Heart right ventricle (tissue), 16 donors: Measurements from ENCODE around the gene DDRGK1. TPM values are rescaled to one million over a fixed set of nuclear protein-coding genes. Genes with fewer than 3 reads are reported as not detected.

Experiments
- ATAC-seq, 8 donors: fragments of 200-7000 bp; cut with Tn5 transposase; one replicate each; pipeline ENCODE4 v1.9.1; 2020; ENCODE audit warnings: mild to moderate bottlenecking in 8 of 8, moderate library complexity in 8 of 8, moderate number of reproducible peaks in 1 of 8
- DNase-seq, 2 donors: peaks; one replicate each; pipeline ENCODE4 v3.0.0-alpha.2; 2020
- H3K27ac ChIP-seq, 10 donors: fragments of 200-600 bp; sonication (generic) in 2 of 10; one replicate each; pipeline versions ENCODE4 v1.5.0 to v1.8.0; 2020 to 2022; ENCODE audit warnings: mild to moderate bottlenecking in 3 of 10
- H3K27me3 ChIP-seq, 7 donors: fragments of 200-600 bp; one replicate each; pipeline ENCODE4 v1.8.0; 2021 to 2022; ENCODE audit warnings: mild to moderate bottlenecking in 2 of 7
- H3K36me3 ChIP-seq, 9 donors: fragments of 200-600 bp; sonication (generic) in 1 of 9; one replicate each; pipeline versions ENCODE4 v1.5.0 to v1.8.0; 2020 to 2022; ENCODE audit warnings: mild to moderate bottlenecking in 2 of 9
- H3K4me1 ChIP-seq, 9 donors: fragments of 200-600 bp; sonication (generic) in 1 of 9; one replicate each; pipeline versions ENCODE4 v1.5.0 to v1.8.0; 2020 to 2022; ENCODE audit warnings: mild to moderate bottlenecking in 4 of 9
- H3K4me3 ChIP-seq, 10 donors: fragments of 200-600 bp; sonication (generic) in 2 of 10; one replicate each; pipeline versions ENCODE4 v1.5.0 to v1.8.0; 2020 to 2022; ENCODE audit warnings: mild to moderate bottlenecking in 7 of 10, moderate library complexity in 2 of 10
- H3K9me3 ChIP-seq, 11 donors: fragments of 200-600 bp in 10 of 11; sonication (generic) in 2 of 11; one replicate each; pipeline versions ENCODE4 v1.5.0 to v1.8.0; 2013 to 2022; ENCODE audit warnings: mild to moderate bottlenecking in 2 of 11, control low read depth in 1 of 11, moderate library complexity in 1 of 11
- WGBS, 2 donors: extraction: QIAGEN DNeasy Blood & Tissue Kit; methylation state at CpG; one replicate each; pipeline ENCODE4 v1.1.7; 2013; ENCODE audit warnings: inconsistent platforms in 1 of 2; 5-methylcytosine and 5-hydroxymethylcytosine counted together
- intact Hi-C, 10 donors: fragments of 100-400 bp; cut with DNase I; formaldehyde crosslinking; loops; one replicate each; pipeline versions ENCODE4 v1.11.1 to v1.14.2; 2022
- polyA plus RNA-seq, 2 donors: library from polyadenylated mRNA; stranded (reverse); fragments of 200-250 nt; gene quantifications; one replicate each; pipeline ENCODE4 v1.2.3, GENCODE V29; 2013
- total RNA-seq, 10 donors: library from RNA; stranded (reverse); fragmentation: NEBNext Ultra II Directional in 3 of 10; extraction: Animal tissue kit (Norgen Biotek cat#: 25700) in 3 of 10; gene quantifications; one replicate each; pipeline versions ENCODE4 v1.2.1 to v1.2.4, GENCODE V29; 2021 to 2023
- TF ChIP-seq, protein P1 (sequence below), 9 donors: fragments of 200-600 bp; sonication (generic) in 2 of 9; IDR thresholded peaks; one replicate each; pipeline versions ENCODE4 v1.5.0 to v1.8.0; 2021 to 2022; ENCODE audit warnings: antibody characterized with exemption in 9 of 9, mild to moderate bottlenecking in 5 of 9, moderate library complexity in 1 of 9
- donor health status: Arrhythmogenic right ventricular cardiomyopathy.
- donor health status: ischemic (EF 13 %, LVEDD 7.1; RV severe dilation, severe dysfunction).
- donor health status: healthy with polysubstance abuse.
- donor health status: DM: no; HTN: yes; CAD: no.
- donor health status: DM: no; HTN: no; CAD: no.
- donor health status: ischemic (EF 25% LVEDD 6.9; RV normal size, moderate dysfunction).
- donor health status: ischemic (EF 25% LVEDD 5.7; RV mildly dilated, moderate dysfunction).
- donor health status: healthy.
- donor health status: DM: yes; HTN: yes; CAD: no.
- donor health status: Ischemic cardiomyopathy.
- donor health status: ischemic (EF 35%, LVEDD 5.7; RV mildly dilated, moderate dysfunction).
- donor health status: nonischemic (EF 11% LVEDD 7.7; RV severe dilation, severe dysfunction).
- donor health status: DM: yes; HTN: yes; CAD: no.
- donor health status: PGD.
- donor health status: ischemic (EF 29% LVEDD 5.4; RV normal size, mild dysfunction).
- donor health status: nonischemic (EF 23%, LVEDD 6.1; RV moderate dilation, normal function).

The DDRGK1 gene
- total and polyA plus RNA-seq, 12 donors = 25.2 to 77.1 (median 30.9) TPM

- intact Hi-C loops = no loop called here
- ATAC-seq (no peak), DNase-seq (no peak)
- H3K27ac ChIP-seq = no peak overlapping the region
- H3K4me3 ChIP-seq = peak overlapping the region in 5 of 10 donors; percentile 61 to 80 (median 74)
- H3K9me3 ChIP-seq = no peaks in the 10 kb centered on the region
- peaks cover 9 to 26% (median 22%) of the 10 kb centered on the region in 9 donors for H3K4me1 ChIP-seq
- no peaks in the 10 kb centered on the region for H3K36me3 ChIP-seq
- TF ChIP-seq, protein P1, sequence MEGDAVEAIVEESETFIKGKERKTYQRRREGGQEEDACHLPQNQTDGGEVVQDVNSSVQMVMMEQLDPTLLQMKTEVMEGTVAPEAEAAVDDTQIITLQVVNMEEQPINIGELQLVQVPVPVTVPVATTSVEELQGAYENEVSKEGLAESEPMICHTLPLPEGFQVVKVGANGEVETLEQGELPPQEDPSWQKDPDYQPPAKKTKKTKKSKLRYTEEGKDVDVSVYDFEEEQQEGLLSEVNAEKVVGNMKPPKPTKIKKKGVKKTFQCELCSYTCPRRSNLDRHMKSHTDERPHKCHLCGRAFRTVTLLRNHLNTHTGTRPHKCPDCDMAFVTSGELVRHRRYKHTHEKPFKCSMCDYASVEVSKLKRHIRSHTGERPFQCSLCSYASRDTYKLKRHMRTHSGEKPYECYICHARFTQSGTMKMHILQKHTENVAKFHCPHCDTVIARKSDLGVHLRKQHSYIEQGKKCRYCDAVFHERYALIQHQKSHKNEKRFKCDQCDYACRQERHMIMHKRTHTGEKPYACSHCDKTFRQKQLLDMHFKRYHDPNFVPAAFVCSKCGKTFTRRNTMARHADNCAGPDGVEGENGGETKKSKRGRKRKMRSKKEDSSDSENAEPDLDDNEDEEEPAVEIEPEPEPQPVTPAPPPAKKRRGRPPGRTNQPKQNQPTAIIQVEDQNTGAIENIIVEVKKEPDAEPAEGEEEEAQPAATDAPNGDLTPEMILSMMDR (IDR thresholded peaks at IDR 0.05) = no peak
- WGBS, 2 donors = 59 to 62% methylated on average over 25 of the region's 25 CpGs
- peaks cover 18 to 70% (median 50%) of the 10 kb centered on the region in 7 donors for H3K27me3 ChIP-seq
Observed at GRCh38 chr20:3237011-3237957, 32.8 kb upstream of the DDRGK1 start.

DNA sequence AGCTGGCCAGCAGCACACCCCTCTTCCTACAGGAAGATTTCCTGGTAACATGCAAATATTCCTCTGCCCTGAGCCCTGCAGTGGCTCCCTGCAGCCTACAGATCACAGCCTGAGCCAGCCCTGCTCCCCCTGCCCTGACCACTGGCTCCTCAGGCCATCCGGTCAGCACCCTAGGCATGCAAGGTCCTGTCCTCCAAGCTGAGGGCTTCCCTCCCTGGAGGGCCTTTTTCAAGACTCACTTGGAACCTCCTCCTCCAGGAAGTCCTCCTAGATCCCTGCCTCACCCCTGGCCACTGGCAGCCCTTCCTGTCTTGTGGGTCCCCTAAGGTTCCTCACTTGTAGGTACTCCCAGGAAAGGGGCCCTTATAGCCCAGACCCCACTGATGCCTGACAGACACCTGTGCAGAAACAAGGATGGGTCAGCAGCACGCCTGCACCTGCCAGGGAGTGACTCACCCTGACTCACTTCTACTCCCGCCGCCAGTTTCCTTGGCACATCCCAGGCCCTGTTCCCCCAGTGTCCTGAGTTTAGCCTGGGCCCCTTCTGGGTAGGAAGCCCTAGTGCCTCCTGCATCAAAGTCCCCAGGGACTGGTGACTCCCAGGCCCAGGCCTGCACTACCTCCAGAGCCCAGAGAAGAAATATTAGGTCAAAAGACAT is 31.3 kb upstream of the DDRGK1 start:
- DNase-seq = no peak
- no peak for ATAC-seq
- no peaks in the 10 kb centered on the region for H3K36me3 ChIP-seq
- WGBS, 2 donors = 86 to 91% methylated on average over 4 of the region's 4 CpGs
- TF ChIP-seq, protein P1 (IDR thresholded peaks at IDR 0.05) = no peak
- H3K4me3 ChIP-seq = no peak overlapping the region
- no peak overlapping the region for H3K27ac ChIP-seq
- peaks cover 18 to 55% (median 49%) of the 10 kb centered on the region in 7 donors for H3K27me3 ChIP-seq
- H3K9me3 ChIP-seq = no peaks in the 10 kb centered on the region
- peaks cover 9 to 26% (median 22%) of the 10 kb centered on the region in 9 donors for H3K4me1 ChIP-seq
- intact Hi-C loops = no loop called here

DNA sequence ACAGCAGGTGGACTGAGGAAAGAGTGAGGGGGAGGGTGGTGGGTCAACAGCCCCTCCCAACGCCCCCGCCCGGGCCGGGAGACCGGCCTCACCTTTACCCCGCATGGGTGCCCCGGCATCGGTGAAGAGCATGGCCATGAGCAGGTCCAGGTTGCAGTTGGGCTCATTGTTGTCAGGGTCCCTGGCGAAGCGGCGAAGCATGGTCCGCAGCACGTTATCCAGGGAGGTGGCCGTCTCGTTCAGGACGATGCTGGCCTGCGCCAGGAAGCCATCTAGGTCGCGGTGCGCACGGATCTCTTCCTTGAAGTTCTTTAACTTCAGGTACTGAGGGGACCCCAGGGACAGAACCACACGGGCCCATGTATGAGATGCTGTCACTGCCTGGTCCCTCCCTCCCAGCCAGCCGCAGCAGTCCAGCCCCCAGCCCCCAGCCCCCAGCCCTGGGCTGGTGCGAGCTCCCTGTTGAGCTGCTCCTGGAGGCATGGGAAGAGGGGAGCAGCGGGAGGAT is 29.6 kb upstream of the DDRGK1 start:
- Histone ChIP-seq H3K4me3 (no peak overlapping the region), H3K36me3 (no peaks in the 10 kb centered on the region), H3K27ac (no peak overlapping the region), H3K9me3 (no peaks in the 10 kb centered on the region), H3K4me1 (peaks cover 2 to 15% (median 12%) of the 10 kb centered on the region in 9 donors), H3K27me3 (peaks cover 12 to 37% (median 32%) of the 10 kb centered on the region in 7 donors)
- ATAC-seq = no peak
- TF ChIP-seq, protein P1 (IDR thresholded peaks at IDR 0.05) = no peak
- 88 to 94% methylated on average over 25 of the region's 25 CpGs for WGBS, 2 donors
- no peak for DNase-seq
- intact Hi-C loops = no loop called here
